Ishikawa (cell line): ENCODE measurements around the gene ZNF423.

Experiments
- CEBPB ChIP-seq: IDR thresholded peaks from 2 replicates; pipeline ENCODE4 v1.6.1; 2012
- CREB1 ChIP-seq: IDR thresholded peaks from 2 replicates; pipeline ENCODE4 v1.6.1; 2012; ENCODE audit warnings: low read depth
- EGR1 ChIP-seq: IDR thresholded peaks from 2 replicates; pipeline ENCODE4 v1.6.1; 2012
- EP300 ChIP-seq: IDR thresholded peaks from 2 replicates; pipeline ENCODE4 v1.6.1; 2012; ENCODE audit warnings: borderline replicate concordance
- FOXM1 ChIP-seq: IDR thresholded peaks from 2 replicates; pipeline ENCODE4 v1.6.1; 2012; ENCODE audit warnings: low read depth, borderline replicate concordance
- NFIC ChIP-seq: IDR thresholded peaks from 2 replicates; pipeline ENCODE4 v1.6.1; 2012
- RAD21 ChIP-seq: IDR thresholded peaks from 2 replicates; pipeline ENCODE4 v1.6.1; 2012; ENCODE audit warnings: low read depth
- TAF1 ChIP-seq: IDR thresholded peaks from 2 replicates; pipeline ENCODE4 v1.6.1; 2012; ENCODE audit warnings: low read depth, mild to moderate bottlenecking
- TCF12 ChIP-seq: IDR thresholded peaks from 2 replicates; pipeline ENCODE4 v1.6.1; 2012; ENCODE audit warnings: low read depth
- TEAD4 ChIP-seq: IDR thresholded peaks from 2 replicates; pipeline ENCODE4 v1.6.1; 2012
- YY1 ChIP-seq: IDR thresholded peaks from 2 replicates; pipeline ENCODE4 v1.6.1; 2012; ENCODE audit warnings: low read depth
- ZBTB7A ChIP-seq: IDR thresholded peaks from 2 replicates; pipeline ENCODE4 v1.6.1; 2012; ENCODE audit warnings: low read depth
- TF ChIP-seq, protein P1 (sequence below): IDR thresholded peaks from 2 replicates; pipeline ENCODE4 v1.6.1; 2012
- TF ChIP-seq, protein P2 (sequence below): IDR thresholded peaks from 2 replicates; pipeline ENCODE4 v1.6.1; 2012; ENCODE audit warnings: low read depth, mild to moderate bottlenecking
- TF ChIP-seq, protein P3 (sequence below): IDR thresholded peaks from 2 replicates; pipeline ENCODE4 v1.6.1; 2012

ZNF423 gene

DNA sequence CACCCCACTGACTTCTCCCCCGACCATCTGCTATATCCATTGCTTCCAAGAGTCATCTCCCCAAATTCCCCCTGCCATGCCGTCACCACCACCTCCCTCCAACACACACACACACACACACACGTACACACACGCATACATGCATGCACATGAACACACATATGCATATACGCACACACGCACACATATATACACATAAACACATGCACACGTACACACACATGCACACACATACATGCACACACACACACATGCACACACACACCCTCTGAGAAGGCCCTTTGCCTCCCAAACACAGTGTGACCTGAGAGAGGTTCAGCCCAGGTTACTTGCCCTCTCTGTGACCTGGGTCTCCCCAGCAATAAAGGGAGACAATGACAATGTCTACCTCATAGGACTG, 95.1 kb downstream of the ZNF423 start:
- TF ChIP-seq TAF1 (no peak), TCF12 (no peak), EGR1 (no peak), TEAD4 (no peak), CEBPB (no peak), EP300 (no peak)
- TF ChIP-seq, protein P1, sequence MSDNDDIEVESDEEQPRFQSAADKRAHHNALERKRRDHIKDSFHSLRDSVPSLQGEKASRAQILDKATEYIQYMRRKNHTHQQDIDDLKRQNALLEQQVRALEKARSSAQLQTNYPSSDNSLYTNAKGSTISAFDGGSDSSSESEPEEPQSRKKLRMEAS, result no peak
- TF ChIP-seq, protein P2, sequence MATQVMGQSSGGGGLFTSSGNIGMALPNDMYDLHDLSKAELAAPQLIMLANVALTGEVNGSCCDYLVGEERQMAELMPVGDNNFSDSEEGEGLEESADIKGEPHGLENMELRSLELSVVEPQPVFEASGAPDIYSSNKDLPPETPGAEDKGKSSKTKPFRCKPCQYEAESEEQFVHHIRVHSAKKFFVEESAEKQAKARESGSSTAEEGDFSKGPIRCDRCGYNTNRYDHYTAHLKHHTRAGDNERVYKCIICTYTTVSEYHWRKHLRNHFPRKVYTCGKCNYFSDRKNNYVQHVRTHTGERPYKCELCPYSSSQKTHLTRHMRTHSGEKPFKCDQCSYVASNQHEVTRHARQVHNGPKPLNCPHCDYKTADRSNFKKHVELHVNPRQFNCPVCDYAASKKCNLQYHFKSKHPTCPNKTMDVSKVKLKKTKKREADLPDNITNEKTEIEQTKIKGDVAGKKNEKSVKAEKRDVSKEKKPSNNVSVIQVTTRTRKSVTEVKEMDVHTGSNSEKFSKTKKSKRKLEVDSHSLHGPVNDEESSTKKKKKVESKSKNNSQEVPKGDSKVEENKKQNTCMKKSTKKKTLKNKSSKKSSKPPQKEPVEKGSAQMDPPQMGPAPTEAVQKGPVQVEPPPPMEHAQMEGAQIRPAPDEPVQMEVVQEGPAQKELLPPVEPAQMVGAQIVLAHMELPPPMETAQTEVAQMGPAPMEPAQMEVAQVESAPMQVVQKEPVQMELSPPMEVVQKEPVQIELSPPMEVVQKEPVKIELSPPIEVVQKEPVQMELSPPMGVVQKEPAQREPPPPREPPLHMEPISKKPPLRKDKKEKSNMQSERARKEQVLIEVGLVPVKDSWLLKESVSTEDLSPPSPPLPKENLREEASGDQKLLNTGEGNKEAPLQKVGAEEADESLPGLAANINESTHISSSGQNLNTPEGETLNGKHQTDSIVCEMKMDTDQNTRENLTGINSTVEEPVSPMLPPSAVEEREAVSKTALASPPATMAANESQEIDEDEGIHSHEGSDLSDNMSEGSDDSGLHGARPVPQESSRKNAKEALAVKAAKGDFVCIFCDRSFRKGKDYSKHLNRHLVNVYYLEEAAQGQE, result no peak
- TF ChIP-seq, protein P3, sequence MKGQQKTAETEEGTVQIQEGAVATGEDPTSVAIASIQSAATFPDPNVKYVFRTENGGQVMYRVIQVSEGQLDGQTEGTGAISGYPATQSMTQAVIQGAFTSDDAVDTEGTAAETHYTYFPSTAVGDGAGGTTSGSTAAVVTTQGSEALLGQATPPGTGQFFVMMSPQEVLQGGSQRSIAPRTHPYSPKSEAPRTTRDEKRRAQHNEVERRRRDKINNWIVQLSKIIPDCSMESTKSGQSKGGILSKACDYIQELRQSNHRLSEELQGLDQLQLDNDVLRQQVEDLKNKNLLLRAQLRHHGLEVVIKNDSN, result no peak

DNA sequence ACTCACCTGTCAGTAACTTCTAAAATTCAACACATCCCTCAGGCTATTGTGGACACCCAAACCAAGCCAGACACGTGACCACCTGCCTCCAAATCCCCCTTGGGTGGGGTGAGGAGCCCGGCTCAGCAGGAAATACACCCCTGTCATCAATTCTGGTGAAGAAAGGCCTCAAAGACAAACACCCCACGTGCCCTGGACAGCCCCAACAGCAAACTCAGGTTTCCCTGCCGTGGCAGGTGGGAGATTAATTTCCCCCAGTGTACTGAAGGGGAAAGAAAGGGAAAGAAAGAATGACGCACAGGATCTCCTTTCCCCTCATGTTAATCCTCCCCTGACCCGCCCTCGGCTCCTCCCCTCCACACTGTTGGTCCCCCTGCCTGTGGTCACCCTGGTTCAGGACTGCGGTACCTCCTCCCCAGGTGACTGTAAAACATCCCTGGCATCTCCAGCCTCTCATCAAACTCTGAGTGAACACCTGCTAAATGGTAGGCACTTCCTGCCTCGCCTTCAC, 98.3 kb downstream of the ZNF423 start:
- TF ChIP-seq ZBTB7A (no peak), CEBPB (no peak), FOXM1 (no peak; the same call in 1 of the 2 replicates), EP300 (peak; percentile 67), TAF1 (no peak), EGR1 (no peak), RAD21 (no peak), NFIC (no peak), TCF12 (no peak; the same call in 1 of the 2 replicates), YY1 (no peak), CREB1 (no peak), TEAD4 (peak; percentile 69; the same call in 1 of the 2 replicates)
- TF ChIP-seq, protein P3, result peak; percentile 78
- TF ChIP-seq, protein P1, result peak; percentile 70
- TF ChIP-seq, protein P2, result no peak

DNA sequence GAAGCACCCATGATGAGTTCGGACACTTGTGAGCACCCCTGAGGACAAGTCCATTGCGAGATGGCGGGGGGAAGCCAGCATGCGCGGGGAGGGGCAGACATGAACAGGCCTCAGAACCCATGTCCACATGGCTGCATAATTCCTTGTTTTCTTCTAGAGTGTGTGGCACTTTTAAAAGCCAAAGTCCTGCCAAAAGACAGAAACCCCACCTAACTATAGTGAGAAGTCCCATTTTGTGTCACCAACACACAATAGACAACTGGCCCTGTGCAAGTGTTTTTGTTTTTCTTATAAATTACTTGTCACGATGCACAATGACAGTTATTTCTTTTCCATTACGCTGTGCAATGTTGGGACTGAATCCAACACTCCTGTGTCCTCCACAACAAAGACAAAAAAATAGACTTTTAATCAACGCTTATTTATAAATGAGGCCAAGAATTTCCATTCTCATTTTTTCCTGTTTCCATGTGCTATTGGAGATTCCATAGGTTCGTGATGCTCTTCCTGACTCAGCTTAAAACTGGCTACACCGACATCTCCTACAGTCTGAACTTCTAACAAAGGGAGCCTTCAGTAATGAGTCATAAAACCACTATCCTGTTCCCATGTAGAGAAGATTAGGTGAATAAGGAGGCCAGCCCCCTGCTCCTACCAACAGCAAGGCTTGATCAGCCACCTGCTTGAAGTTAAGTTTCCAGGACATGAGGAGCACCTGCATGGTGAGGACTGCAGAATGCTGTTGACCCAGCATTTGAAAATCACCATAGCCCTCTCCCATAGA, 98.9 kb downstream of the ZNF423 start:
- TF ChIP-seq, protein P3, result no peak
- TF ChIP-seq RAD21 (no peak), YY1 (no peak), ZBTB7A (no peak), CEBPB (no peak), NFIC (no peak), FOXM1 (no peak), EP300 (no peak)
- TF ChIP-seq, protein P2, result no peak
